Keratinocyte (primary cell): ENCODE data around the gene UTS2B. TPM values are rescaled to one million over a fixed set of nuclear protein-coding genes. Genes with fewer than 3 reads are reported as not detected.
A peak's percentile ranks its signal among the peaks of the same experiment; 100 is the strongest.

Experiments used
- DNase-seq: peaks from one replicate; pipeline ENCODE4 v3.0.0-alpha.2; 2011; ENCODE audit warnings: low read depth, missing footprints, low spot score
- FAIRE-seq: peaks from 2 replicates; lab custom pipeline; 2011; peaks lifted over from hg19 to GRCh38; lab: Jason Lieb, UNC
- H2AFZ ChIP-seq: 2 replicates; pipeline ENCODE4 v1.6.0; 2012; ENCODE audit warnings: low read length, control low read depth, inconsistent platforms; ENCODE audit not compliant: control insufficient read depth
- H3K27ac ChIP-seq: 2 replicates; pipeline ENCODE4 v1.5.1; 2011; ENCODE audit warnings: low read length; ENCODE audit not compliant: control insufficient read depth, insufficient read depth
- H3K27me3 ChIP-seq: 3 replicates; pipeline ENCODE4 v1.6.0; 2011; ENCODE audit warnings: low read length; ENCODE audit not compliant: control insufficient read depth, insufficient read depth; ENCODE audit errors: extremely low read depth
- H3K36me3 ChIP-seq, 2 experiments: 2 replicates in 1 of 2; 3 replicates in 1 of 2; pipeline ENCODE4 v1.5.1; 2011; ENCODE audit warnings: low read length in 2 of 2, mild to moderate bottlenecking in 1 of 2; ENCODE audit not compliant: control insufficient read depth in 2 of 2, insufficient read depth in 2 of 2; ENCODE audit errors: extremely low read depth in 1 of 2
- H3K4me1 ChIP-seq: 3 replicates; pipeline ENCODE4 v1.5.1; 2011; ENCODE audit warnings: low read length; ENCODE audit not compliant: control insufficient read depth, insufficient read depth; ENCODE audit errors: extremely low read depth
- H3K4me2 ChIP-seq: 3 replicates; pipeline ENCODE4 v1.6.0; 2011; ENCODE audit warnings: low read depth, low read length; ENCODE audit not compliant: control insufficient read depth, insufficient read depth; ENCODE audit errors: extremely low read depth
- H3K4me3 ChIP-seq, 3 experiments: fragments of 200-600 bp in 1 of 3; sonication (generic) in 1 of 3; 2 replicates in 2 of 3; 3 replicates in 1 of 3; pipeline ENCODE4 v1.5.1; 2011 to 2016; ENCODE audit warnings: low read length in 3 of 3, mild to moderate bottlenecking in 3 of 3, control low read depth in 2 of 3, inconsistent platforms in 1 of 3, low read depth in 1 of 3, mixed read lengths in 1 of 3, mixed run types in 1 of 3, moderate library complexity in 1 of 3; ENCODE audit not compliant: control insufficient read depth in 2 of 3, insufficient read depth in 2 of 3; ENCODE audit errors: extremely low read depth in 1 of 3
- H3K79me2 ChIP-seq: 2 replicates; pipeline ENCODE4 v1.6.0; 2012; ENCODE audit warnings: low read length; ENCODE audit not compliant: control insufficient read depth, insufficient read depth
- H3K9ac ChIP-seq: 3 replicates; pipeline ENCODE4 v1.6.0; 2011; ENCODE audit warnings: low read length; ENCODE audit not compliant: control insufficient read depth, insufficient read depth; ENCODE audit errors: extremely low read depth
- H3K9me1 ChIP-seq: 3 replicates; pipeline ENCODE4 v1.6.0; 2011; ENCODE audit warnings: low read length; ENCODE audit not compliant: control insufficient read depth, insufficient read depth; ENCODE audit errors: extremely low read depth
- H3K9me3 ChIP-seq: 2 replicates; pipeline ENCODE4 v1.5.1; 2012; ENCODE audit warnings: low read depth, low read length; ENCODE audit not compliant: control insufficient read depth
- H4K20me1 ChIP-seq: 3 replicates; pipeline ENCODE4 v1.6.0; 2011; ENCODE audit warnings: low read length; ENCODE audit not compliant: control insufficient read depth, insufficient read depth; ENCODE audit errors: extremely low read depth
- EZH2 ChIP-seq: IDR thresholded peaks from one replicate; pipeline ENCODE4 v1.6.1; 2012; ENCODE audit warnings: inconsistent platforms, mild to moderate bottlenecking, low read length, moderate library complexity
- dilution Hi-C: fragments of 300-500 bp; cut with MboI; formaldehyde crosslinking; loops from one replicate; pipeline ENCODE4 v1.7.0; 2020; ENCODE audit warnings: low sequenced_read_pairs; ENCODE audit not compliant: extremely low pct_ligation_motif_present
- polyA plus RNA-seq, 5 experiments: library from polyadenylated mRNA; depleted of rRNA in 3 of 5; stranded (reverse) in 3 of 5; stranded (forward) in 1 of 5; unstranded in 1 of 5; fragments of >200 nt; gene quantifications; 1 replicate in 1 of 5; 2 replicates in 3 of 5; 3 replicates in 1 of 5; pipeline versions ENCODE4 v1.2.1 to v1.2.3, GENCODE V29; 2011 to 2012; ENCODE audit warnings: missing spikeins in 2 of 5, low read depth in 1 of 5, low replicate concordance in 1 of 5
- TF ChIP-seq, protein P1 (sequence below), 3 experiments: IDR thresholded peaks in 1 of 3; conservative IDR thresholded peaks in 1 of 3; optimal IDR thresholded peaks in 1 of 3; 2 replicates in 2 of 3; 3 replicates in 1 of 3; pipeline versions ENCODE3 to v1.5.1; 2011; ENCODE audit warnings: low read length in 3 of 3, mild to moderate bottlenecking in 3 of 3, moderate library complexity in 2 of 3, control low read depth in 1 of 3, inconsistent platforms in 1 of 3; ENCODE audit not compliant: insufficient read depth in 2 of 3; ENCODE audit errors: extremely low read depth in 1 of 3

UTS2B gene
- polyA plus RNA-seq, 1 donor (not counting 4 experiments of a cell fraction or from before 2014, with no cell fraction given), result not detected

- Histone ChIP-seq H3K4me1 (peaks cover 12% of the 10 kb centered on the region), H4K20me1 (no peaks in the 10 kb centered on the region), H3K79me2 (no peaks in the 10 kb centered on the region), H3K27ac (peak overlapping the region; percentile 61), H3K27me3 (no peaks in the 10 kb centered on the region), H3K9me3 (no peaks in the 10 kb centered on the region), H3K36me3 (peaks cover 2 to 3% of the 10 kb centered on the region in 2 experiments), H3K9ac (no peak overlapping the region), H3K9me1 (no peaks in the 10 kb centered on the region), H3K4me3 (no peak overlapping the region), H3K4me2 (peak overlapping the region; percentile 55), H2AFZ (no peak overlapping the region)
- no peak for TF ChIP-seq EZH2
- TF ChIP-seq, protein P1, sequence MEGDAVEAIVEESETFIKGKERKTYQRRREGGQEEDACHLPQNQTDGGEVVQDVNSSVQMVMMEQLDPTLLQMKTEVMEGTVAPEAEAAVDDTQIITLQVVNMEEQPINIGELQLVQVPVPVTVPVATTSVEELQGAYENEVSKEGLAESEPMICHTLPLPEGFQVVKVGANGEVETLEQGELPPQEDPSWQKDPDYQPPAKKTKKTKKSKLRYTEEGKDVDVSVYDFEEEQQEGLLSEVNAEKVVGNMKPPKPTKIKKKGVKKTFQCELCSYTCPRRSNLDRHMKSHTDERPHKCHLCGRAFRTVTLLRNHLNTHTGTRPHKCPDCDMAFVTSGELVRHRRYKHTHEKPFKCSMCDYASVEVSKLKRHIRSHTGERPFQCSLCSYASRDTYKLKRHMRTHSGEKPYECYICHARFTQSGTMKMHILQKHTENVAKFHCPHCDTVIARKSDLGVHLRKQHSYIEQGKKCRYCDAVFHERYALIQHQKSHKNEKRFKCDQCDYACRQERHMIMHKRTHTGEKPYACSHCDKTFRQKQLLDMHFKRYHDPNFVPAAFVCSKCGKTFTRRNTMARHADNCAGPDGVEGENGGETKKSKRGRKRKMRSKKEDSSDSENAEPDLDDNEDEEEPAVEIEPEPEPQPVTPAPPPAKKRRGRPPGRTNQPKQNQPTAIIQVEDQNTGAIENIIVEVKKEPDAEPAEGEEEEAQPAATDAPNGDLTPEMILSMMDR (optimal IDR thresholded peaks at IDR 0.05 in 1 of 3, IDR thresholded peaks at IDR 0.05 in 1 of 3, conservative IDR thresholded peaks at IDR 0.05 in 1 of 3; ENCODE audit: extremely low read depth in 1 of 3, insufficient read depth in 2 of 3, low read length in 3 of 3), result no peak
- FAIRE-seq, result peak; percentile 78
- DNase-seq, result no peak
- dilution Hi-C loops, result no loop called here
These were observed 46.3 kb upstream of the UTS2B start for GRCh38 chr3:191376516-191377141.

DNA sequence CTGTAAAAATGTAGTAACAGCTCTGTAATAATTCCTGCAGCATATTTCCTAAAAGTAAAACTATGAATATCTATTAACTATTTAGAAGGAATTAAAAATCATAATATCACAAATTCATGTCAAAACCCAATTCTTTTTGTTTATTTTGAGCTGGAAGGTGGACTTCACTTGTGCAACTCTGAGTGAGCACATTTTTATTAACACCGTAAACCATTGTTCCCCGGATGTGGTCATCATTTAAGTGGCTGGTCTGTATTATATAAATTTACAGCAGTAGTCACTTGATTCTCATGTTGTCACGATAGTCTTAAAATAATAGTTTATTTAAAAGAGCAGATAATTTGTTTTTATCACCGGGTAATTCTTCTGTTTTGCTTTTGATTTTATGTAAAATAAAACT is 43.0 kb upstream of the UTS2B start:
- Histone ChIP-seq H3K4me3 (no peak overlapping the region), H3K27ac (no peak overlapping the region), H3K36me3 (peaks cover 7 to 10% of the 10 kb centered on the region in 2 experiments), H4K20me1 (no peaks in the 10 kb centered on the region), H3K79me2 (no peaks in the 10 kb centered on the region), H2AFZ (no peak overlapping the region), H3K27me3 (no peaks in the 10 kb centered on the region), H3K9me3 (no peaks in the 10 kb centered on the region), H3K4me1 (peaks cover 12% of the 10 kb centered on the region), H3K9ac (no peak overlapping the region), H3K4me2 (no peak overlapping the region), H3K9me1 (no peaks in the 10 kb centered on the region)
- FAIRE-seq, result no peak
- dilution Hi-C loops, result no loop called here
- no peak for TF ChIP-seq EZH2
- TF ChIP-seq, protein P1 (optimal IDR thresholded peaks at IDR 0.05 in 1 of 3, IDR thresholded peaks at IDR 0.05 in 1 of 3, conservative IDR thresholded peaks at IDR 0.05 in 1 of 3; ENCODE audit: extremely low read depth in 1 of 3, insufficient read depth in 2 of 3, low read length in 3 of 3), result no peak
- no peak for DNase-seq
